K562 (cell line): ENCODE measurements around the gene TMEFF1. TPM values are rescaled to one million over a fixed set of nuclear protein-coding genes. Genes with fewer than 3 reads are reported as not detected.

Experiments
- ATAC-seq: fragments of 200-7000 bp; cut with Tn5 transposase; 3 replicates; pipeline ENCODE4 v1.9.1; 2020; ENCODE audit warnings: moderate library complexity
- BruUV-seq: library from RNA; stranded (reverse); fragments of 400-500 nt; replicated peaks from 2 replicates; lab custom pipeline; 2021; lab: Mats Ljungman, UMichigan
- CTCF ChIA-PET: fragments of 300-600 bp; formaldehyde crosslinking; extraction: SDS; loops from one replicate; lab custom pipeline; 2021; ENCODE audit warnings: low intra/inter-chr PET ratio; lab: Yijun Ruan, JAX
- POLR2A ChIA-PET: fragments of 300-600, 350-650 bp; sonication (Branson Sonifier 250); formaldehyde crosslinking; extraction: SDS; loops from one replicate; lab custom pipeline; 2021; ENCODE audit warnings: antibody characterized with exemption, inconsistent platforms; lab: Yijun Ruan, JAX
- DNase-seq, 4 experiments: peaks; one replicate each; pipeline versions ENCODE4 v3.0.0 to v3.0.0-alpha.2; 2011 to 2018; ENCODE audit warnings: low spot score in 3 of 4, mixed read lengths in 3 of 4; ENCODE audit errors: extremely low read depth in 1 of 4
- FAIRE-seq: peaks from 2 replicates; lab custom pipeline; 2011; peaks lifted over from hg19 to GRCh38; lab: Jason Lieb, UNC
- H2AFZ ChIP-seq: 2 replicates; pipeline ENCODE4 v1.6.0; 2011; ENCODE audit warnings: low read depth, low read length, control low read depth, inconsistent platforms
- H3K27ac ChIP-seq: fragments of 200-600 bp; 3 replicates; pipeline ENCODE4 v1.8.0; 2011; ENCODE audit warnings: low read depth, mild to moderate bottlenecking, control low read depth, inconsistent platforms, low read length, moderate library complexity, mixed read lengths; ENCODE audit errors: extremely low read depth
- H3K27me3 ChIP-seq, 2 experiments: fragments of 300-600 bp in 1 of 2; 2 replicates in 1 of 2; 3 replicates in 1 of 2; pipeline versions ENCODE4 v1.6.0 to v1.8.0; 2011; ENCODE audit warnings: inconsistent platforms in 2 of 2, low read length in 2 of 2, mild to moderate bottlenecking in 1 of 2, mixed read lengths in 1 of 2, moderate library complexity in 1 of 2; ENCODE audit not compliant: control insufficient read depth in 2 of 2, insufficient read depth in 2 of 2
- H3K36me3 ChIP-seq: fragments of 300-600 bp; 3 replicates; pipeline ENCODE4 v1.8.0; 2011; ENCODE audit warnings: mild to moderate bottlenecking, low read length, inconsistent platforms; ENCODE audit not compliant: control insufficient read depth, insufficient read depth
- H3K4me1 ChIP-seq, 2 experiments: fragments of 200-600 bp in 1 of 2; replicated peaks in 1 of 2; 2 replicates in 1 of 2; 3 replicates in 1 of 2; pipeline versions ENCODE4 v1.5.1 to v1.8.0; 2011; ENCODE audit warnings: inconsistent platforms in 2 of 2, low read length in 2 of 2, mild to moderate bottlenecking in 1 of 2, mixed read lengths in 1 of 2, moderate library complexity in 1 of 2; ENCODE audit not compliant: control insufficient read depth in 2 of 2, insufficient read depth in 2 of 2
- H3K4me2 ChIP-seq: 2 replicates; pipeline ENCODE4 v1.6.1; 2011; ENCODE audit warnings: low read length, control low read depth, inconsistent platforms, mixed read lengths; ENCODE audit not compliant: insufficient read depth
- H3K4me3 ChIP-seq: fragments of 200-600 bp; sonication (generic), shearing (Covaris generic); 2 replicates; pipeline ENCODE4 v1.5.1; 2016; ENCODE audit warnings: control low read depth, inconsistent platforms
- H3K79me2 ChIP-seq: fragments of 200-600 bp; 3 replicates; pipeline ENCODE4 v1.8.0; 2011; ENCODE audit warnings: low read length, inconsistent platforms; ENCODE audit not compliant: control insufficient read depth, insufficient read depth
- H3K9ac ChIP-seq, 2 experiments: 2 replicates each; pipeline versions ENCODE4 v1.6.0 to v1.6.1; 2011; ENCODE audit warnings: low read depth in 2 of 2, low read length in 2 of 2, control low read depth in 1 of 2, inconsistent platforms in 1 of 2, mild to moderate bottlenecking in 1 of 2, mixed read lengths in 1 of 2; ENCODE audit not compliant: insufficient read depth in 1 of 2
- H3K9me1 ChIP-seq: one replicate; pipeline ENCODE4 v1.6.0; 2011; ENCODE audit warnings: inconsistent platforms, mild to moderate bottlenecking, low read length, moderate library complexity; ENCODE audit not compliant: control insufficient read depth, insufficient read depth
- H3K9me3 ChIP-seq: replicated peaks from 2 replicates; pipeline ENCODE4 v1.5.1; 2011; ENCODE audit warnings: low read depth, low read length, inconsistent platforms; ENCODE audit not compliant: control insufficient read depth, insufficient read depth
- H4K20me1 ChIP-seq: replicated peaks from 2 replicates; pipeline ENCODE4 v1.6.1; 2011; ENCODE audit warnings: low read length, inconsistent platforms, mixed read lengths; ENCODE audit not compliant: control insufficient read depth, insufficient read depth
- CREB3 ChIP-seq: fragments of 450-650 bp; conservative IDR thresholded peaks from 2 replicates; pipeline ENCODE4 v1.6.1; 2016; ENCODE audit warnings: missing genetic modification characterization, low read depth, mild to moderate bottlenecking, missing compliant biosample characterization, moderate library complexity
- CTCF ChIP-seq, 3 experiments: IDR thresholded peaks in 2 of 3; conservative IDR thresholded peaks in 1 of 3; 2 replicates each; pipeline ENCODE4 v1.5.1; 2011 to 2012; ENCODE audit warnings: low read length in 3 of 3, mild to moderate bottlenecking in 3 of 3, control low read depth in 2 of 3, improper control_type of control experiment in 1 of 3, inconsistent platforms in 1 of 3, low read depth in 1 of 3, mixed read lengths in 1 of 3, moderate library complexity in 1 of 3; ENCODE audit not compliant: insufficient read depth in 2 of 3
- FOXJ2 ChIP-seq: fragments of 200-800 bp; sonication (Bioruptor generic); IDR thresholded peaks from 2 replicates; pipeline ENCODE4 v1.6.1; 2016; ENCODE audit warnings: missing genetic modification characterization, missing compliant biosample characterization
- GABPA ChIP-seq: fragments of 200-800 bp; sonication (Bioruptor generic); conservative IDR thresholded peaks from 2 replicates; pipeline ENCODE4 v1.6.1; 2016; ENCODE audit warnings: low read depth, missing genetic modification characterization, missing compliant biosample characterization
- GTF2A2 ChIP-seq: IDR thresholded peaks from 2 replicates; pipeline ENCODE4 v1.6.1; 2016; ENCODE audit warnings: mild to moderate bottlenecking, missing genetic modification characterization, missing compliant biosample characterization
- KLF16 ChIP-seq: IDR thresholded peaks from 2 replicates; pipeline ENCODE4 v1.6.1; 2016; ENCODE audit warnings: antibody characterized with exemption
- MXD1 ChIP-seq: fragments of 250-450 bp; sonication (Bioruptor Pico); IDR thresholded peaks from 2 replicates; pipeline ENCODE4 v1.8.0; 2021; ENCODE audit warnings: borderline replicate concordance, mild to moderate bottlenecking, moderate library complexity; ENCODE audit not compliant: poor library complexity, severe bottlenecking
- SREBF1 ChIP-seq: fragments of 150-350 bp; IDR thresholded peaks from 2 replicates; pipeline ENCODE4 v1.6.1; 2014; ENCODE audit warnings: antibody characterized with exemption, low read depth, low read length, borderline replicate concordance
- SREBF2 ChIP-seq: sonication (generic); formaldehyde crosslinking; IDR thresholded peaks from 2 replicates; pipeline ENCODE4 v1.4.0; 2020; ENCODE audit warnings: mild to moderate bottlenecking, missing genetic modification reagents
- SRF ChIP-seq, 2 experiments: fragments of 250-450, 450-650 bp in 1 of 2; sonication (Bioruptor Pico) in 1 of 2; sonication (generic) in 1 of 2; formaldehyde crosslinking; IDR thresholded peaks; 2 replicates each; pipeline versions ENCODE4 v1.5.0 to v1.5.1; 2020 to 2022; ENCODE audit warnings: mild to moderate bottlenecking in 1 of 2, missing genetic modification reagents in 1 of 2
- ZC3H8 ChIP-seq: fragments of 450-650 bp; IDR thresholded peaks from 2 replicates; pipeline ENCODE4 v1.6.1; 2017
- ZNF24 ChIP-seq: fragments of 450-650 bp; IDR thresholded peaks from 2 replicates; pipeline ENCODE4 v1.6.1; 2016
- ZNF589 ChIP-seq: fragments of 200-800 bp; sonication (Bioruptor generic); IDR thresholded peaks from 2 replicates; pipeline ENCODE4 v1.6.1; 2016; ENCODE audit warnings: low read depth, missing genetic modification characterization, missing compliant biosample characterization
- in situ Hi-C: fragments of 300-500 bp; cut with MboI; formaldehyde crosslinking; loops from 4 replicates; pipeline ENCODE4 v1.15.0; 2018; ENCODE audit warnings: inconsistent platforms, mixed read lengths
- intact Hi-C: fragments of 100-400 bp; cut with micrococcal nuclease; formaldehyde crosslinking; loops from 2 replicates; pipeline ENCODE4 v1.14.2; 2022
- polyA plus RNA-seq, 8 experiments: library from polyadenylated mRNA; depleted of rRNA in 4 of 8; stranded (reverse) in 5 of 8; unstranded in 3 of 8; fragments of >200 nt; fragmentation: Nextera tagmentation in 2 of 8; fragmentation: Illumina TruSeq in 1 of 8; extraction: Ambion mirVana in 2 of 8; extraction: Trizol in 1 of 8; gene quantifications; 2 replicates each; pipeline versions ENCODE4 v1.2.1 to v1.2.3, GENCODE V29; 2011 to 2014; ENCODE audit warnings: inconsistent platforms in 1 of 8, missing spikeins in 1 of 8
- total RNA-seq, 7 experiments: library from RNA; depleted of rRNA in 6 of 7; stranded (reverse); fragments of >200 nt in 6 of 7; fragmentation: Illumina TruSeq in 2 of 7; extraction: Trizol in 2 of 7; gene quantifications; 2 replicates each; pipeline versions ENCODE4 v1.2.1 to v1.2.3, GENCODE V29; 2011 to 2021; ENCODE audit warnings: low replicate concordance in 1 of 7
- TF ChIP-seq, protein P1 (sequence below): IDR thresholded peaks from 3 replicates; pipeline ENCODE4 v1.6.1; 2011; ENCODE audit warnings: borderline replicate concordance, mild to moderate bottlenecking, moderate library complexity; ENCODE audit not compliant: insufficient read length; ENCODE audit errors: extremely low read depth

Gene TMEFF1
- total and polyA plus RNA-seq, 9 of the 15 experiments (the other 6 are each of a cell fraction or from before 2014, with no cell fraction given) = 0.07 to 1.1 (median 0.28) TPM; not detected in 2

- intact Hi-C loops = loop anchor here (10.0 kb wide), 1 partner anchor 634 kb away; no protein-coding TSS in a partner anchor
- TF ChIP-seq CTCF (IDR thresholded peaks at IDR 0.05 in 2 of 3, conservative IDR thresholded peaks at IDR 0.05 in 1 of 3; ENCODE audit: insufficient read depth in 2 of 3, low read depth in 1 of 3, low read length in 3 of 3) (peak; percentile 70 to 77 (median 77)), ZC3H8 (no peak), FOXJ2 (no peak), ZNF589 (CRISPR knock-in tag) (no peak), KLF16 (no peak), GTF2A2 (no peak), GABPA (tag) (no peak), MXD1 (CRISPR knock-in tag) (no peak), SRF (CRISPR knock-in tag; IDR thresholded peaks at IDR 0.05) (peak in 1 of 2 experiments; percentile 39; a peak in 1 of 4 replicates), SREBF2 (CRISPR knock-in tag) (no peak), SREBF1 (no peak), ZNF24 (no peak), CREB3 (tag) (no peak)
- TF ChIP-seq, protein P1, sequence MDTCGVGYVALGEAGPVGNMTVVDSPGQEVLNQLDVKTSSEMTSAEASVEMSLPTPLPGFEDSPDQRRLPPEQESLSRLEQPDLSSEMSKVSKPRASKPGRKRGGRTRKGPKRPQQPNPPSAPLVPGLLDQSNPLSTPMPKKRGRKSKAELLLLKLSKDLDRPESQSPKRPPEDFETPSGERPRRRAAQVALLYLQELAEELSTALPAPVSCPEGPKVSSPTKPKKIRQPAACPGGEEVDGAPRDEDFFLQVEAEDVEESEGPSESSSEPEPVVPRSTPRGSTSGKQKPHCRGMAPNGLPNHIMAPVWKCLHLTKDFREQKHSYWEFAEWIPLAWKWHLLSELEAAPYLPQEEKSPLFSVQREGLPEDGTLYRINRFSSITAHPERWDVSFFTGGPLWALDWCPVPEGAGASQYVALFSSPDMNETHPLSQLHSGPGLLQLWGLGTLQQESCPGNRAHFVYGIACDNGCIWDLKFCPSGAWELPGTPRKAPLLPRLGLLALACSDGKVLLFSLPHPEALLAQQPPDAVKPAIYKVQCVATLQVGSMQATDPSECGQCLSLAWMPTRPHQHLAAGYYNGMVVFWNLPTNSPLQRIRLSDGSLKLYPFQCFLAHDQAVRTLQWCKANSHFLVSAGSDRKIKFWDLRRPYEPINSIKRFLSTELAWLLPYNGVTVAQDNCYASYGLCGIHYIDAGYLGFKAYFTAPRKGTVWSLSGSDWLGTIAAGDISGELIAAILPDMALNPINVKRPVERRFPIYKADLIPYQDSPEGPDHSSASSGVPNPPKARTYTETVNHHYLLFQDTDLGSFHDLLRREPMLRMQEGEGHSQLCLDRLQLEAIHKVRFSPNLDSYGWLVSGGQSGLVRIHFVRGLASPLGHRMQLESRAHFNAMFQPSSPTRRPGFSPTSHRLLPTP = no peak
Measured at GRCh38 chr9:100601216-100601615, 128.3 kb downstream of the TMEFF1 start.

More at GRCh38 chr9:100601216-100601615, 128.3 kb downstream of the TMEFF1 start:
- Histone ChIP-seq H3K27ac (no peak overlapping the region), H2AFZ (no peak overlapping the region), H3K79me2 (no peaks in the 10 kb centered on the region), H4K20me1 (no peaks in the 10 kb centered on the region), H3K4me2 (no peak overlapping the region), H3K9me3 (no peaks in the 10 kb centered on the region), H3K9me1 (no peaks in the 10 kb centered on the region), H3K9ac (no peak overlapping the region), H3K4me1 (peaks cover 6% of the 10 kb centered on the region in 2 experiments; a peak in 3 of 5 replicates), H3K36me3 (no peaks in the 10 kb centered on the region), H3K27me3 (no peaks in the 10 kb centered on the region), H3K4me3 (no peak overlapping the region)
- ATAC-seq (peak; percentile 77), DNase-seq (peak; percentile 32 to 69 (median 36)), FAIRE-seq (peak; percentile 83)
- ChIA-PET CTCF (interaction anchor here (2.9 kb wide), 1 partner anchor 710 kb away, joined by 19 read pairs; no protein-coding TSS in a partner anchor), POLR2A (interaction anchor here (0.8 kb wide), 1 partner anchor 96 kb away, joined by 4 read pairs; no protein-coding TSS in a partner anchor)
- BruUV-seq = no TSS peak
- in situ Hi-C loops = loop anchor here (10.0 kb wide), 1 partner anchor 704 kb away; no protein-coding TSS in a partner anchor
